Kidney (tissue), 14 donors: Measurements from ENCODE around the gene GPC6. TPM values are rescaled to one million over a fixed set of nuclear protein-coding genes. Genes with fewer than 3 reads are reported as not detected.
A peak's percentile ranks its signal among the peaks of the same experiment; 100 is the strongest.

ENCODE experiments used
- DNase-seq, 5 donors: peaks; one replicate each; pipeline ENCODE4 v3.0.0-alpha.2; 2013 to 2020
- FAIRE-seq: peaks from 2 replicates; lab custom pipeline; 2012; peaks lifted over from hg19 to GRCh38; lab: Jason Lieb, UNC
- H3K27ac ChIP-seq, 2 donors: one replicate each; pipeline ENCODE4 v1.7.0; 2013; ENCODE audit warnings: low read depth in 2 of 2, low read length in 2 of 2, inconsistent platforms in 1 of 2
- H3K27me3 ChIP-seq: one replicate; pipeline ENCODE4 v1.7.1; 2013; ENCODE audit warnings: low read length, inconsistent platforms; ENCODE audit not compliant: control insufficient read depth, insufficient read depth
- H3K36me3 ChIP-seq, 3 donors: one replicate each; pipeline versions ENCODE4 v1.7.0 to v1.7.1; 2013; ENCODE audit warnings: low read length in 3 of 3, control low read depth in 1 of 3, inconsistent platforms in 1 of 3; ENCODE audit not compliant: insufficient read depth in 3 of 3, control insufficient read depth in 2 of 3
- H3K4me1 ChIP-seq, 3 donors: one replicate each; pipeline versions ENCODE4 v1.7.0 to v1.7.1; 2013; ENCODE audit warnings: low read length in 3 of 3, inconsistent platforms in 1 of 3, low read depth in 1 of 3; ENCODE audit not compliant: control insufficient read depth in 2 of 3, insufficient read depth in 2 of 3
- H3K4me3 ChIP-seq, 3 donors: one replicate each; pipeline versions ENCODE4 v1.7.0 to v1.8.1; 2013; ENCODE audit warnings: low read length in 3 of 3, control low read depth in 1 of 3, inconsistent platforms in 1 of 3
- H3K9ac ChIP-seq, 3 donors: one replicate each; pipeline versions ENCODE4 v1.7.0 to v1.7.1; 2013; ENCODE audit warnings: low read length in 3 of 3, control low read depth in 1 of 3, inconsistent platforms in 1 of 3
- H3K9me3 ChIP-seq, 3 donors: one replicate each; pipeline versions ENCODE4 v1.7.0 to v1.7.1; 2013; ENCODE audit warnings: low read length in 3 of 3, control low read depth in 1 of 3, inconsistent platforms in 1 of 3; ENCODE audit not compliant: control insufficient read depth in 2 of 3, insufficient read depth in 1 of 3
- intact Hi-C: fragments of 100-400 bp; cut with DNase I; formaldehyde crosslinking; loops from one replicate; pipeline ENCODE4 v1.11.1; 2022
- polyA plus RNA-seq: library from polyadenylated mRNA; stranded (reverse); fragments of 350-450 nt; fragmentation: Illumina TruSeq; extraction: RNeasy Lipid Tissue Mini Kit (QIAGEN cat#74804); gene quantifications from one replicate; pipeline ENCODE4 v1.2.3, GENCODE V29; 2014; ENCODE audit warnings: low read depth, low replicate concordance; ENCODE audit not compliant: insufficient read depth
- total RNA-seq: library from RNA; stranded (reverse); fragmentation: NEBNext Ultra II Directional; extraction: Animal tissue kit (Norgen Biotek cat#: 25700); gene quantifications from one replicate; pipeline ENCODE4 v1.2.1, GENCODE V29; 2021
- TF ChIP-seq, protein P1 (sequence below): IDR thresholded peaks from 3 replicates; pipeline ENCODE4 v1.5.1; 2012; ENCODE audit warnings: mild to moderate bottlenecking, moderate library complexity, borderline replicate concordance; ENCODE audit not compliant: insufficient read depth; ENCODE audit errors: extremely low read depth
- donor health status: control.
- donor health status: control.
- donor health status: control.
- donor health status: control.
- donor health status: control.
- donor health status: DM: yes; HTN: yes; CAD: no.
- donor health status: Normal renal cell carcinoma (clear cell type).

GPC6 gene
- total and polyA plus RNA-seq, 2 donors from 2014 or later = 6.2 to 15.5 TPM

DNA sequence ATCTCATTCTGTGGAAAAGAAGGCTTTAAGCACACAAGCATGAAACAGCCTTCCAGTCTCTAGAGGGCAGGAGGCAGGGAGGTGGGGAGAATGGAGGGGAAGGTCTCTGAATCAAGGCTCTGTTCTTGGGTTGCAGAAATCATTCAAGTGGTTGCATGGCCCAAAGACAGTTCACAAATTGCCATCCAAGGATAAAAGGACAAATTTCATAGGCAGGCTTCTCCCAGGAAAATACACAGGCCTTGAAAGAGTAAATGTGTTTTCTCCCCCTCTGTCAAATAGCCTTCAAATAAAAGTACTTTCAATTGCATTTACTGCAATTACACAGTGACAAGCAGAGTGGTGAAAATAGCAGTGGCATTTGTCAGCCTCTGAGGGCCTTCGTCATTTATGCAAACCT, 802.0 kb downstream of the GPC6 start:
- TF ChIP-seq, protein P1, sequence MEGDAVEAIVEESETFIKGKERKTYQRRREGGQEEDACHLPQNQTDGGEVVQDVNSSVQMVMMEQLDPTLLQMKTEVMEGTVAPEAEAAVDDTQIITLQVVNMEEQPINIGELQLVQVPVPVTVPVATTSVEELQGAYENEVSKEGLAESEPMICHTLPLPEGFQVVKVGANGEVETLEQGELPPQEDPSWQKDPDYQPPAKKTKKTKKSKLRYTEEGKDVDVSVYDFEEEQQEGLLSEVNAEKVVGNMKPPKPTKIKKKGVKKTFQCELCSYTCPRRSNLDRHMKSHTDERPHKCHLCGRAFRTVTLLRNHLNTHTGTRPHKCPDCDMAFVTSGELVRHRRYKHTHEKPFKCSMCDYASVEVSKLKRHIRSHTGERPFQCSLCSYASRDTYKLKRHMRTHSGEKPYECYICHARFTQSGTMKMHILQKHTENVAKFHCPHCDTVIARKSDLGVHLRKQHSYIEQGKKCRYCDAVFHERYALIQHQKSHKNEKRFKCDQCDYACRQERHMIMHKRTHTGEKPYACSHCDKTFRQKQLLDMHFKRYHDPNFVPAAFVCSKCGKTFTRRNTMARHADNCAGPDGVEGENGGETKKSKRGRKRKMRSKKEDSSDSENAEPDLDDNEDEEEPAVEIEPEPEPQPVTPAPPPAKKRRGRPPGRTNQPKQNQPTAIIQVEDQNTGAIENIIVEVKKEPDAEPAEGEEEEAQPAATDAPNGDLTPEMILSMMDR = no peak
- Histone ChIP-seq H3K4me1 (no peaks in the 10 kb centered on the region), H3K9ac (no peak overlapping the region), H3K4me3 (no peak overlapping the region), H3K9me3 (no peaks in the 10 kb centered on the region), H3K36me3 (no peaks in the 10 kb centered on the region), H3K27ac (no peak overlapping the region), H3K27me3 (no peaks in the 10 kb centered on the region)
- intact Hi-C loops = no loop called here
- FAIRE-seq (no peak), DNase-seq (no peak)

DNA sequence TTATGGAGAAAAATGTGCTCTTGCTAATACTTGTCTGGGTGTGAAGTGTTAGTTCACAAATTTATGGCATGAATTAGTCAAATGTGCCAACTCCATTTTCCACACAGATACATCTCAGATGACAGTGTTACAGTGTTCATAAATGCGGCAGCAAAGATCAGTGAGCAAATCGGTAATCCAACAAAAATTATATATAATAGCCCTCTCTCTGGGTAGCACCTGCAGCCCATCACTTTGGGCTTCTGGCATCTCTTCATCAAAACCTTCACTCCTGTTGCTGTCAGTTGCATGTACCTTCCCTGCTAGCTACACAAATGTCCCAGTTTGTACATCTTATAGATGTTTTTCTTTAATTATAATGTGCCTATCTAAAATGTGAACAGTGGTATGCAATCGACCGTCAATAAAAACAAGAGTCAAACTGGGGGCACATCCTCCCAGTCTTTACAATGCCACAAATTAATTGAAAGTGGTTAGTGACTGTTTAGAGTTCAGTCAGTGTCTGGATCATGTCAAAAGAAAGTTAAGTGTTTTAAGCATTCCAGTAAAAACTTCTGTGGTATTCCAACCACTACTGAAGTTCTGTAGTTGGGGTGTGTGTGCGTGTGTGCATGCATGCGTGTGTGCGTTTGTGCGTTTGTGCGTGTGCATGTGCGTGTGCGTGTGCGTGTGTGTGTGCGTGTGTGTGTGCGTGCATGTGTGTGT, 804.0 kb downstream of the GPC6 start:
- TF ChIP-seq, protein P1 = no peak
- Histone ChIP-seq H3K4me1 (no peaks in the 10 kb centered on the region), H3K27me3 (no peaks in the 10 kb centered on the region), H3K9me3 (no peaks in the 10 kb centered on the region), H3K36me3 (no peaks in the 10 kb centered on the region), H3K4me3 (no peak overlapping the region), H3K27ac (no peak overlapping the region), H3K9ac (no peak overlapping the region)
- FAIRE-seq (no peak), DNase-seq (peak in 1 of 5 donors; percentile 16)
- intact Hi-C loops = no loop called here

DNA sequence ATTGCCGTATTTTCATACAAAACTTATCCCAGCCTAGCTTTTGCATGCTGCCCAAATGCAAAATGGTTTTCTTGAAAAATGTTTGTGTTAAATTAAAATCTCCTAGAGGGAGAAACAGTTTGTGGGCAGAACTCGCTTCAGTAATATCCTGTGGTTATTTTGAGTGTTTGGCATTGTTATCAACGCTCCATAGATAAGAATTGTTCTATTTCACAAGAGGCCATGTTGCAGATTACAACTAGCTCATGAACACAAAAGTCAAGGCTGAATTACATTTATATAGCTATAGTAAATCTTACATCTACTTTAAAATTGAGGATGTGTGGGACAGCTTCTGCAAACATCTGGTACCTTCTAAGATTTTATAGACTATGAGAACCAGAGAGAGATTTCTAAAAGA, 805.0 kb downstream of the GPC6 start:
- intact Hi-C loops = no loop called here
- H3K36me3 ChIP-seq = no peaks in the 10 kb centered on the region
- no peaks in the 10 kb centered on the region for H3K27me3 ChIP-seq
- TF ChIP-seq, protein P1 = no peak
- H3K4me1 ChIP-seq = no peaks in the 10 kb centered on the region
- H3K9ac ChIP-seq = no peak overlapping the region
- H3K27ac ChIP-seq = no peak overlapping the region
- DNase-seq (no peak), FAIRE-seq (no peak)
- H3K9me3 ChIP-seq = no peaks in the 10 kb centered on the region
- no peak overlapping the region for H3K4me3 ChIP-seq
